ENCODE data around the gene ASGR2.

The ASGR2 gene

DNA sequence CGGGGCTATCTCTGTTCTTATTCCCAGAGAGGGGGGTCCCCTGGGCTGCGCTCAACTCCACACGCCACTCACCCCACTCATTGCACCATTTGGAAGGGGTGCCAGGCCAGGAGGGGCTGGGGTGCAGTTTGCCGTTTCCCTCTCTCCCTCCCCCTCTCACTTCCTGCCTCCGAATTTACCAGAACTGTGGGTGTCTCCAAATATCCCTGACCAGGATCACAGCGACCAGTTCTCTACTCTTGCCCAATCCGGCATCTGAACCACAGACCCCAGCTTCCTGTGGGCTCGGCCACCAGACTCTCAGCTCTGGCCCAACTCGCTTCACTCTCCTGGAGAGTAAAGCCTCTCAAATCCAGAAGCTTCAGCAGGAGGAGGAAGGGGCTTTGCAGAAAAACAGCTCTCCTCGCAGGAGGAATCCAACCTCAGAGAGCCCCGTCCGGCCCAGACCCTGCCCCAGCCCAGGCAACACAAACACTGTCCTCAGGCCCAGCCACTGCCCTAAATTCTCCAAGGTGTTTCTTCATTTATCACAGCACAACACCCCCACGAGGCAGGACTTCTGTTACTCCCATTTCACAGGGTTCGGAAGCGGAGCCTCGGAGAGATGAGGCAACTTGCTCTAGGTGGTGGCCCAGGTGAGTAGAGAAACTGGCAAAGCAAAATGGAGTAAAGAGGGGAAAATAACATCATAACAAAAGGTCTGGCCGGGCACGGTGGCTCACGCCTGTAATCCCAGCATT, 423 bp upstream of the ASGR2 start:
- POLR2A ChIA-PET, result no interaction called here

DNA sequence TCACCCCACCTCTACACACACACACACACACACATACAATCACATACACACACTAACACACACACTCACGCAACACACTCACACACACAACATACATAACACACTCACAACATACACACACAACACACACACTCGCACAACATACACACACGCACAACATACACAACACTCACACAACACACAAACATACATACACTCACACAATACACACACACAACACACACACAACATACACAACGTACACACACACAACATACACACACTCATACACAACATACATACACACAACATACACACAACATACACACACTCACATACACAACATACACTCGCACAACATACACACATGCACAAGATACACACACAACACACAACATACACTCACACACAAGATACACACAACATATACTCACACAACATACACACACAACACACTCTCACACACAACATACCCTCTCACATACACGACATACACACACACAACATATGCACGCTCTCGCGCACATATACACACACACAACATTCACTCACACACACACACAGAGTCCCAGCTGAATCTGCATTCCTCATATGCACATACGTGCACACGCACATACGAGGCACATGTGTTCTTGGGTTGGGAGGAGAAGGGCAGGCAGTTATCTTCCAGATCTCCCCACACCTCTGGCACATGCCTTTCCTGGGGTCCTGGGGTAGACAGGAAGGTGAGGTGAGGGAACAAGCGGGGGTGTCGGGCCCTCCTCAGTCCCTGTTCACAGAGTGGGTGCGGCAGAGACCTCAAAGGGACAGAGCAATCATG, 1.1 kb downstream of the ASGR2 start:
- no peak for DNase-seq (ENCODE audit: extremely low spot score)
- TF ChIP-seq, protein P1, sequence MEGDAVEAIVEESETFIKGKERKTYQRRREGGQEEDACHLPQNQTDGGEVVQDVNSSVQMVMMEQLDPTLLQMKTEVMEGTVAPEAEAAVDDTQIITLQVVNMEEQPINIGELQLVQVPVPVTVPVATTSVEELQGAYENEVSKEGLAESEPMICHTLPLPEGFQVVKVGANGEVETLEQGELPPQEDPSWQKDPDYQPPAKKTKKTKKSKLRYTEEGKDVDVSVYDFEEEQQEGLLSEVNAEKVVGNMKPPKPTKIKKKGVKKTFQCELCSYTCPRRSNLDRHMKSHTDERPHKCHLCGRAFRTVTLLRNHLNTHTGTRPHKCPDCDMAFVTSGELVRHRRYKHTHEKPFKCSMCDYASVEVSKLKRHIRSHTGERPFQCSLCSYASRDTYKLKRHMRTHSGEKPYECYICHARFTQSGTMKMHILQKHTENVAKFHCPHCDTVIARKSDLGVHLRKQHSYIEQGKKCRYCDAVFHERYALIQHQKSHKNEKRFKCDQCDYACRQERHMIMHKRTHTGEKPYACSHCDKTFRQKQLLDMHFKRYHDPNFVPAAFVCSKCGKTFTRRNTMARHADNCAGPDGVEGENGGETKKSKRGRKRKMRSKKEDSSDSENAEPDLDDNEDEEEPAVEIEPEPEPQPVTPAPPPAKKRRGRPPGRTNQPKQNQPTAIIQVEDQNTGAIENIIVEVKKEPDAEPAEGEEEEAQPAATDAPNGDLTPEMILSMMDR (IDR thresholded peaks at IDR 0.05; ENCODE audit: control extremely low read depth, extremely low read depth, low read depth, missing control alignments), result no peak
- ChIA-PET CTCF (no interaction called here), POLR2A (no interaction called here)

More for the DNA sequence above, 423 bp upstream of the ASGR2 start:
- CTCF ChIA-PET, result interaction anchor here (0.8 to 1.1 kb wide), 2 partner anchors 62 to 69 kb away, joined by 4 to 5 read pairs; no protein-coding TSS in a partner anchor
- TF ChIP-seq, protein P1 (IDR thresholded peaks at IDR 0.05; ENCODE audit: control extremely low read depth, extremely low read depth, low read depth, missing control alignments), result no peak
- no peak for DNase-seq (ENCODE audit: extremely low spot score)

DNA sequence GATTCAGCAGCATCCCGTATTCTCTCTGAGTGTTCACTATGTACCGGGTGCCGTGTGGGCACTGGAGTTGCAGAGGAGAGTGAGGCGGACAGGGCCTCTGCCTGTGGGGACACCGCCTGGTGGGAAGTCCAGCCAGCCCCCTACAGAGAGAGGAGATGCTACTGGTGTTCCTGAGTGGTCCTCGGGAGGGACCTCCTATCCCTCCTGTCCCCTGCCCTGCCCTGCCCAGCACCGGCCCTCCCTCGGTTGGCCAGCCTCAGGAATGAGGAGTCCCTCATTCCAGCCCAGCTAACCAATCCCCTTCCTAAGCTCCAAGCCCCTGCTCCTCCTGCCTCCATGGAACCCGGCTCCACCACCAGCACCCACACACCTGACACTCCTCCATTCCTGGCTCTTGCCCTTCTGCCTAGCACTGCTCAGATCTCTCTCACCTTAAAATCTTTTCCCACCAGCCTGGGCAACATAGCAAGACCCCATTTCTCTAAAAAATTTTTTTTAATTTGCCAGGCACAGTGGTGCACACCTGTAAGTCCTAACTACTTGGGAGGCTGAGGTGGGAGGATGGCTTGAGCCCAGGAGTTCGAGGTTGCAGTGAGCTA, 2.0 kb downstream of the ASGR2 start:
- no peak for DNase-seq (ENCODE audit: extremely low spot score)
- TF ChIP-seq, protein P1 (IDR thresholded peaks at IDR 0.05; ENCODE audit: control extremely low read depth, extremely low read depth, low read depth, missing control alignments), result no peak
- CTCF ChIA-PET, result interaction anchor here (1.0 kb wide), 2 partner anchors 25 to 60 kb away, joined by 3 read pairs; no protein-coding TSS in a partner anchor

DNA sequence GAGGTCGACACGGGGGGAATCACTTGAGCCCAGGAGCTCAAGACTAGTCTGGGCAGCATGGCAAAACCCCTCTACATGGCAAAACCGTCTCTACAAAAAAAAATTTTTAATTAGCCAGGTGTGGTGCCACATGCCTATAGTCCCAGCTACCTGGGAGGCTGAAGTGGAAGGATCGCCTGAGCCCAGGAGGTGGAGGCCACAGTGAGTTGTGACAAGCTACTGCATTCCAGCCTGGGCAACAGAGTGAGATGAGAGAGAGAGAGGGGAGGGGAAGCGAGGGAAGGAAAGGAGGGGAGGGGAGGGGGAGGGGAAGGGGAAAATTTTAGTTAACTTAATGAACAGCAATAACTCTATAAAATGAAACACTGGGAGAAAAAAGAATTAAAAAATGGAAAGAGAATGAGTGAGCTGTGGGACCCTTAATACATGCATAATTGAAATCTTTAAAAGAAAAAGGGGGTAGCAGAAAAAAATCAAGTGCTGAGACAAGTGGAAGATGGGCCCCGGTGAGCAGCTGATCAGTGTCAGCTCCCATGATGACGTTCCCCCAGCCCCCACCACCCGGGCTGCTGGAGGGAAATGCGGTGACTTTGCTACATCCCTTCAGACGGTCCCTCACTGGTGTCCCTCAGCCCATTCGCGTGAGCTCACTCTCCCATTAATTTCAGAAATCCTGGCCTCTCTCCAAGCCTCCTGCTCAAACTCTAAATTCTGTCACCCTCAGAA, 2.7 kb downstream of the ASGR2 start:
- ChIA-PET CTCF (interaction anchor here (1.0 to 1.9 kb wide), 4 partner anchors 10 to 61 kb away, joined by 3 to 4 read pairs (median 3); no protein-coding TSS in a partner anchor), POLR2A (no interaction called here)
- DNase-seq (ENCODE audit: extremely low spot score), result no peak
- TF ChIP-seq, protein P1 (IDR thresholded peaks at IDR 0.05; ENCODE audit: control extremely low read depth, extremely low read depth, low read depth, missing control alignments), result no peak

More for the DNA sequence above, 2.0 kb downstream of the ASGR2 start:
- POLR2A ChIA-PET, result no interaction called here

DNA sequence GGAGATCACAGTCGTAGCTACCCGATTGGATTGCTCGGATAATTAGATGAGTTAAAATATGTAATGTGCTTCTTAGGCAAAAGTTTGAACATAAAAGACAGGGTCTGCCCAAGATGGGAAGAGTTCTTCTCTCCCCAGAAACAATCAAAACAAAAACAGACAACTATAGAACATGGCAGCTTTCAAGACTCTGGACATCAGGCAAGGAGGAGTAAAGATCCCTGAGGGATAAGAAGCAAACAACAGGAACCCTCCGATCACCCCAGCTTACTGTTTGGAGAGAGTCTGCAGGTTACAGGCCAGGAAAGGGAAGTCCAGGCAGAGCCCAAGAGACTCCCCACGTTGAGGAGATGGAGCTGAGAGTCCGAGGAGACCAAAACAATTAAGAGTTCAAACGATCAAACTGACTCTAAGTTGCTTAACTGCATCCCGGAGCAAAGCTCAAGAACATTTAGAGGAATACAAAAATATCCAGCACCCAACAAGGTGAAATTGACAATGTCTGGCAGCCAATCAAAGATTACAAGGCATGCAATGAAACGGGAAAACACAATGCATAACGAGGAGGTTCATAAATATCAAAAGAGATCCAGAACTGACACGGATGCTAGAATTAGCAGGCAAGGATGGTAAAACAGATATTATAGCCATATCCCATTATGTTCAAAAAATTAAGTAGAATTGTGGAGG, 3.9 kb downstream of the ASGR2 start:
- ChIA-PET CTCF (interaction anchor here (1.2 to 1.9 kb wide), 4 partner anchors 9 to 61 kb away, joined by 3 to 5 read pairs (median 4); no protein-coding TSS in a partner anchor), POLR2A (no interaction called here)
- TF ChIP-seq, protein P1 (IDR thresholded peaks at IDR 0.05; ENCODE audit: control extremely low read depth, extremely low read depth, low read depth, missing control alignments), result no peak
- no peak for DNase-seq (ENCODE audit: extremely low spot score)
